ENCODE measurements around the gene SYT9.

The SYT9 gene

DNA sequence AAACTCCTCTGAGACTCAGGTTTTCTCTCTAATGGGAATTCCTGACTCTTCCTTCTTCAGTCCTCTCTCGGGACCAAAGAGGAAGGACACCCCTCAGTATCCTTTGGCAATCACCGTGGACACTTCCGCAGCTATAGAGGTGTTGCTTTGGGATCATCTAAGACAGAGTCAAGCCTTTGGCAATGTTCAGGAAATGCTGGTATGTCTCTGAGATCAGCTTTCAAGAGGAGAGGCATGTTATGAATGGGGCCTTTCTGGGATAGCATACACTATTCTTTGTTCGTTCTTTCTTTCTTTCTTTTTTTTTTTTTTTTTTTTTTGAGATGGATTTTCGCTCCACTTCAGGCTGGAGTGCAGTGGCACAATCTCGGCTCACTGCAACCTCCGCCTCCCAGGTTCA lies 219.4 kb downstream of the SYT9 start:
- no peak overlapping the region for H3K4me3 ChIP-seq (ENCODE audit: low read depth, low read length)
- no peak for DNase-seq (ENCODE audit: low read depth)
- TF ChIP-seq, protein P1, sequence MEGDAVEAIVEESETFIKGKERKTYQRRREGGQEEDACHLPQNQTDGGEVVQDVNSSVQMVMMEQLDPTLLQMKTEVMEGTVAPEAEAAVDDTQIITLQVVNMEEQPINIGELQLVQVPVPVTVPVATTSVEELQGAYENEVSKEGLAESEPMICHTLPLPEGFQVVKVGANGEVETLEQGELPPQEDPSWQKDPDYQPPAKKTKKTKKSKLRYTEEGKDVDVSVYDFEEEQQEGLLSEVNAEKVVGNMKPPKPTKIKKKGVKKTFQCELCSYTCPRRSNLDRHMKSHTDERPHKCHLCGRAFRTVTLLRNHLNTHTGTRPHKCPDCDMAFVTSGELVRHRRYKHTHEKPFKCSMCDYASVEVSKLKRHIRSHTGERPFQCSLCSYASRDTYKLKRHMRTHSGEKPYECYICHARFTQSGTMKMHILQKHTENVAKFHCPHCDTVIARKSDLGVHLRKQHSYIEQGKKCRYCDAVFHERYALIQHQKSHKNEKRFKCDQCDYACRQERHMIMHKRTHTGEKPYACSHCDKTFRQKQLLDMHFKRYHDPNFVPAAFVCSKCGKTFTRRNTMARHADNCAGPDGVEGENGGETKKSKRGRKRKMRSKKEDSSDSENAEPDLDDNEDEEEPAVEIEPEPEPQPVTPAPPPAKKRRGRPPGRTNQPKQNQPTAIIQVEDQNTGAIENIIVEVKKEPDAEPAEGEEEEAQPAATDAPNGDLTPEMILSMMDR (conservative IDR thresholded peaks at IDR 0.05; ENCODE audit: low read depth, low read length): no peak

DNA sequence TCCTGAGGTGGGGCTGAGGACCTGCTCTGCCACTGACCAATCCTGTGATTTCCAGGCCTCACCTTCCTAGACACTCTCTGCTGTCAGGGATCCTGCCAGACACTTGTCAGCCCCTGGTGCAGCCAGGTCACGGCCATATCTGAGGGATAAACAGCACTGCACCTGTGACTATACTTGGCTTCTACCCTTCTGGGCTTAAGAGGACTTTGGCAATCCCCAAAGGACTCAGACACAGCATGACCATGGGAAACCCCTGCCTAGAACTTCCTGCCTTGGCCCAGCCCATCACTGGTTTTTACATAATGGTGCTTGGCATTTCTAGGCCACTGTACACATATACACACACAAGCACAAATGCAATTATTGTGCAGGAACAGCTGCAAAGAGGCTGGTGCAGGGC lies 222.0 kb downstream of the SYT9 start:
- TF ChIP-seq, protein P1 (conservative IDR thresholded peaks at IDR 0.05; ENCODE audit: low read depth, low read length): no peak
- no peak for DNase-seq (ENCODE audit: low read depth)

DNA sequence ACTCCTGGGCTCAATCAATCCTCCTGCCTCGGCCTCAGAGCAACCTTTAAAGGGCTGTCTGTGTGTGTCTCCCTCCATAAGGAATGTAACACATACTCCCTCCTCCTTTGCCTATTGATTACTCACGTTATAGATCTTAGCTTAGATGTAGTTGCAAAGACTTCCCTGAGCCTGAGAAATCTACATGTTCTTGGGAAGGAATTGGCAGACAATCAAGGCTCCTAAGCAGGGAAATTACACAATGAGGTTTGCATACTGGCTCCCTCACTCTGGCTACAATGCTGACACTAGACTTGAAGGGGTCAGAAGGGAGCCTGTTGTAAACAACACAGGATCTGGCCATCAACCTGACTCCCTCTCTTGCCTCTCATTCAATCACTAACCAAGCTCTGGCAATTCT lies 228.4 kb downstream of the SYT9 start:
- DNase-seq (ENCODE audit: low read depth): peak; percentile 60
- H3K4me3 ChIP-seq (ENCODE audit: low read depth, low read length): no peak overlapping the region
- TF ChIP-seq, protein P1 (conservative IDR thresholded peaks at IDR 0.05; ENCODE audit: low read depth, low read length): no peak

More for the DNA sequence above, 222.0 kb downstream of the SYT9 start:
- H3K4me3 ChIP-seq (ENCODE audit: low read depth, low read length): no peak overlapping the region

DNA sequence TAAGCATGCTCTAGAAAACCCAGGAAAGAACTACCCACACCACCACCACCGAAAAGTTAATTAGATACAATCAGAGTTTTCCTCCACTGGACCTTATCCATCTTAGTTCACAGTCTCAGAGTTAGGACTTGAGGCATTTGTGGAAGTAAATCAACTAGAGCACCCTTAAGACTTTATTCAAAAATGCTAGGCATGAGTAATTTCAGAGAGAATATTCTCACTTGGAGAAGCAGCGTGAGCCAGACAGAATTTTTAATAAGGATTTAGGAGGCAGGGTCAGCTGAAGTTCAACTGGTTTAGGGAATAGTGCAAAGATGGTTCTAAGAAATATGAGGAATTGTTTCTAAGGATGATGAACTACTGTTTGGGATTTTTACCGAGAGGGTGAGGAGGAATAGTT lies 232.4 kb downstream of the SYT9 start:
- TF ChIP-seq, protein P1 (conservative IDR thresholded peaks at IDR 0.05; ENCODE audit: low read depth, low read length): no peak
- no peak for DNase-seq (ENCODE audit: low read depth)
- no peak overlapping the region for H3K4me3 ChIP-seq (ENCODE audit: low read depth, low read length)

DNA sequence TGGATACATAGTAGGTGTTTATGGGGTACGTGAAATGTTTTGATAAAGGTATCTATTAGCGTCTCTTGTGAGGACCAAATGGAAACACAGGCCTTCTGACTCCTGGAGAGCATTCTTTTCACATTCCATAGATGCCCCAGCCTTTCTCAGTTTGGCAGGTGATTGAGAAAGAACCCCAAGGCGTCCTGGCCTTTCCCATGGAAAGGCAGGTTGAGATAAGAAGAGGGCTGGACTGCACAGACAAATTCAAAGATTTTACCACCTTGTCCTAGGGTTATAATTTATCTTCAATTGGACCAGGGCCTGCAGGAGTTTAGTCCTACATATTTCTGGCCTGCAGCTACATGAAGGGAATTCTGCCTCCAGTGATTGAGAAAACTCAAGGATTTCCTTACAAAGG lies 232.9 kb downstream of the SYT9 start:
- peak; percentile 13 for DNase-seq (ENCODE audit: low read depth)
- TF ChIP-seq, protein P1 (conservative IDR thresholded peaks at IDR 0.05; ENCODE audit: low read depth, low read length): no peak
- no peak overlapping the region for H3K4me3 ChIP-seq (ENCODE audit: low read depth, low read length)

DNA sequence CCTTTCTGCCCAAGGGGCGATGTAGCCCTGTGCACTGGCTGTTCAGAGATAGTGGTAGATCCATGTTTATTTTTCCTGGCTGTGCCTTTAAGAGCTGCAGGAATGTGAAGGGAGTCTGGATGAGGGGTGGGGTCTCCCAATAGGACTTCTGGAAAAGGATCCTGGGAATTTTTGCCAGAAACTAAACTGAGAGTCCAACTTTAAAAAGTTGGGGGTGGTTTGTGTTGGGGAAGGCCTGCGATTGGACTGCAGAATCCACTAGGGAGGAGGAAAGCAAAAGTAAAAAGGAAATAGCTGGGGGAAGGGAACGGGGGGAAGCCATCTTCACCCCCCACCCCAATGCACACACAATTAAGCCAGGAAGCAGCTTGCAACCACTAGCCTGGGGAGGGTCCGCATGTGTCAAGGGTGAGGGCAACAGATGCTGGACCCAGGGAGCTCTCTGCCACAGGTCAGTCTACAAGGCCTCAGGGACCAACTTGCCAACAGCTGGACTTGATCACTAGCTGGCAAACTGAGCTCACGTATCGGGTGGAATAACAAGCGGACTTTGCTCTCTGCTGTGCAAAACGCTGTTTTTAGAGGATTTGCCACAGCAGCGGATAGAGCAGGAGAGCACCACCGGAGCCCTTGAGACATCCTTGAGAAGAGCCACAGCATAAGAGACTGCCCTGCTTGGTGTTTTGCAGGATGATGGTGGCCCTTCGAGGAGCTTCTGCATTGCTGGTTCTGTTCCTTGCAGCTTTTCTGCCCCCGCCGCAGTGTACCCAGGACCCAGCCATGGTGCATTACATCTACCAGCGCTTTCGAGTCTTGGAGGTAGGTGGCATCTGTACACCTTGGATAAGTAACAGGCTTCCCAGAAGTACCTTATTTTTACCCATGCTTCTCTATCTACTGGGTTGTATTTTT lies 233.7 kb downstream of the SYT9 start, which contains the start of gene OLFML1:
OLFML1 (plus strand) TSS at position 321 of the 912 bp plus-strand sequence; CDS start at position 691, 370 bp downstream.
- peak; percentile 7 for DNase-seq (ENCODE audit: low read depth)
- TF ChIP-seq, protein P1 (conservative IDR thresholded peaks at IDR 0.05; ENCODE audit: low read depth, low read length): no peak
- H3K4me3 ChIP-seq (ENCODE audit: low read depth, low read length): peak within 1 kb of the TSS; percentile 12

All from choroid plexus epithelial cell (primary cell).